WTC11 (cell line): ENCODE results near the gene PDGFRB. TPM values are rescaled to one million over a fixed set of nuclear protein-coding genes. Genes with fewer than 3 reads are reported as not detected.

Experiments
- ATAC-seq: fragments of 200-7000 bp; cut with Tn5 transposase; 2 replicates; pipeline ENCODE4 v1.10.0; 2021; ENCODE audit warnings: mild to moderate bottlenecking, moderate library complexity
- CTCF ChIA-PET: fragments of 300-600 bp; sonication (Branson Sonifier 250); formaldehyde crosslinking; loops from one replicate; lab custom pipeline; 2021; ENCODE audit warnings: antibody characterized with exemption; lab: Charles Lee
- POLR2A ChIA-PET: fragments of 350-600 bp; sonication (Branson Sonifier 250); formaldehyde crosslinking; loops from one replicate; lab custom pipeline; 2021; ENCODE audit warnings: antibody characterized with exemption; lab: Charles Lee
- DNase-seq: peaks from one replicate; pipeline ENCODE4 v3.0.0; 2021; ENCODE audit warnings: low spot score
- H3K27ac Mint-ChIP-seq: 2 replicates; pipeline ENCODE4 v1.8.0; 2021; ENCODE audit warnings: mixed read lengths
- H3K27me3 Mint-ChIP-seq: 2 replicates; pipeline ENCODE4 v1.8.0; 2021; ENCODE audit warnings: low read depth, mild to moderate bottlenecking, moderate library complexity, mixed read lengths
- H3K36me3 Mint-ChIP-seq: 2 replicates; pipeline ENCODE4 v1.8.0; 2021; ENCODE audit warnings: mixed read lengths
- H3K4me1 Mint-ChIP-seq: 2 replicates; pipeline ENCODE4 v1.8.0; 2022; ENCODE audit warnings: mixed read lengths
- H3K4me3 Mint-ChIP-seq: 2 replicates; pipeline ENCODE4 v1.8.0; 2021; ENCODE audit warnings: mild to moderate bottlenecking, moderate library complexity, mixed read lengths
- H3K9me3 Mint-ChIP-seq: 2 replicates; pipeline ENCODE4 v1.8.0; 2021; ENCODE audit warnings: mixed read lengths
- AFF4 ChIP-seq: sonication (generic); formaldehyde crosslinking; IDR thresholded peaks from 2 replicates; pipeline ENCODE4 v1.8.1; 2023; ENCODE audit warnings: mild to moderate bottlenecking, missing genetic modification reagents, borderline replicate concordance
- CREB1 ChIP-seq: sonication (generic); formaldehyde crosslinking; IDR thresholded peaks from 2 replicates; pipeline ENCODE4 v1.8.0; 2023; ENCODE audit warnings: mild to moderate bottlenecking, missing genetic modification reagents
- CREM ChIP-seq: sonication (generic); formaldehyde crosslinking; IDR thresholded peaks from 2 replicates; pipeline ENCODE4 v1.8.1; 2022; ENCODE audit warnings: mild to moderate bottlenecking, missing genetic modification reagents, moderate library complexity
- ESRRA ChIP-seq: sonication (generic); formaldehyde crosslinking; IDR thresholded peaks from 2 replicates; pipeline ENCODE4 v1.8.1; 2022; ENCODE audit warnings: mild to moderate bottlenecking, missing genetic modification reagents, borderline replicate concordance
- FOXP1 ChIP-seq: sonication (generic); formaldehyde crosslinking; IDR thresholded peaks from 2 replicates; pipeline ENCODE4 v1.8.0; 2022; ENCODE audit warnings: missing genetic modification reagents, mild to moderate bottlenecking, moderate library complexity, borderline replicate concordance
- GTF2I ChIP-seq: fragments of 250-450 bp; sonication (Bioruptor Pico); conservative IDR thresholded peaks from 2 replicates; pipeline ENCODE4 v1.4.0; 2021; ENCODE audit warnings: mild to moderate bottlenecking
- IRF2 ChIP-seq: sonication (generic); formaldehyde crosslinking; IDR thresholded peaks from 2 replicates; pipeline ENCODE4 v1.8.0; 2022; ENCODE audit warnings: low read depth, missing genetic modification reagents, borderline replicate concordance
- JUN ChIP-seq: sonication (generic); formaldehyde crosslinking; IDR thresholded peaks from 2 replicates; pipeline ENCODE4 v1.8.0; 2023; ENCODE audit warnings: mild to moderate bottlenecking, missing genetic modification reagents
- KAT7 ChIP-seq: sonication (generic); formaldehyde crosslinking; IDR thresholded peaks from 2 replicates; pipeline ENCODE4 v1.8.1; 2023; ENCODE audit warnings: missing genetic modification reagents, mild to moderate bottlenecking, borderline replicate concordance
- MAX ChIP-seq: sonication (generic); formaldehyde crosslinking; IDR thresholded peaks from 2 replicates; pipeline ENCODE4 v1.8.0; 2022; ENCODE audit warnings: mild to moderate bottlenecking, missing genetic modification reagents
- MLX ChIP-seq: sonication (generic); formaldehyde crosslinking; IDR thresholded peaks from 2 replicates; pipeline ENCODE4 v1.8.1; 2023; ENCODE audit warnings: mild to moderate bottlenecking, missing genetic modification reagents, moderate library complexity
- MXD4 ChIP-seq: fragments of 250-450 bp; sonication (Bioruptor Pico); IDR thresholded peaks from 2 replicates; pipeline ENCODE4 v1.8.0; 2021; ENCODE audit warnings: mild to moderate bottlenecking, moderate library complexity, borderline replicate concordance
- NFE2L1 ChIP-seq: sonication (generic); formaldehyde crosslinking; IDR thresholded peaks from 2 replicates; pipeline ENCODE4 v1.8.1; 2023; ENCODE audit warnings: missing genetic modification reagents
- SOX15 ChIP-seq: fragments of 250-450 bp; sonication (Bioruptor Pico); IDR thresholded peaks from 2 replicates; pipeline ENCODE4 v1.9.0; 2021; ENCODE audit warnings: mild to moderate bottlenecking
- TEAD4 ChIP-seq: sonication (generic); formaldehyde crosslinking; IDR thresholded peaks from 2 replicates; pipeline ENCODE4 v1.8.0; 2022; ENCODE audit warnings: mild to moderate bottlenecking, missing genetic modification reagents
- TP53 ChIP-seq: sonication (generic); formaldehyde crosslinking; IDR thresholded peaks from 2 replicates; pipeline ENCODE4 v1.8.1; 2023; ENCODE audit warnings: mild to moderate bottlenecking, missing genetic modification reagents
- USF2 ChIP-seq: sonication (generic); formaldehyde crosslinking; IDR thresholded peaks from 2 replicates; pipeline ENCODE4 v1.8.1; 2023; ENCODE audit warnings: mild to moderate bottlenecking, missing genetic modification reagents, moderate library complexity
- ZNF232 ChIP-seq: sonication (generic); formaldehyde crosslinking; IDR thresholded peaks from 2 replicates; pipeline ENCODE4 v1.8.0; 2022; ENCODE audit warnings: mild to moderate bottlenecking, missing genetic modification reagents
- ZNF263 ChIP-seq: sonication (generic); formaldehyde crosslinking; IDR thresholded peaks from 2 replicates; pipeline ENCODE4 v1.8.1; 2022; ENCODE audit warnings: low read depth, mild to moderate bottlenecking, moderate library complexity, missing genetic modification reagents
- ZNF317 ChIP-seq: sonication (generic); formaldehyde crosslinking; IDR thresholded peaks from 2 replicates; pipeline ENCODE4 v1.8.1; 2023; ENCODE audit warnings: low read depth, mild to moderate bottlenecking, moderate library complexity, missing genetic modification reagents, borderline replicate concordance
- ZNF396 ChIP-seq: fragments of 250-450 bp; sonication (Bioruptor Pico); IDR thresholded peaks from 2 replicates; pipeline ENCODE4 v1.8.0; 2021; ENCODE audit warnings: mild to moderate bottlenecking, moderate library complexity, borderline replicate concordance
- ZNF416 ChIP-seq: fragments of 250-450 bp; sonication (Bioruptor Pico); IDR thresholded peaks from 2 replicates; pipeline ENCODE4 v1.9.0; 2021; ENCODE audit warnings: mild to moderate bottlenecking, inconsistent platforms
- ZSCAN18 ChIP-seq: fragments of 250-450 bp; sonication (Bioruptor Pico); IDR thresholded peaks from 2 replicates; pipeline ENCODE4 v2.1.2; 2022; ENCODE audit warnings: mild to moderate bottlenecking, moderate library complexity
- total RNA-seq: library from RNA; stranded (reverse); gene quantifications from 3 replicates; pipeline ENCODE4 v1.2.3, GENCODE V29; 2021
- TF ChIP-seq, protein P1 (sequence below): sonication (generic); formaldehyde crosslinking; IDR thresholded peaks from 2 replicates; pipeline ENCODE4 v1.8.1; 2022; ENCODE audit warnings: mild to moderate bottlenecking, moderate library complexity, missing genetic modification reagents
- TF ChIP-seq, protein P2 (sequence below): sonication (generic); formaldehyde crosslinking; IDR thresholded peaks from 2 replicates; pipeline ENCODE4 v1.8.1; 2023; ENCODE audit warnings: mild to moderate bottlenecking, missing genetic modification reagents
- TF ChIP-seq, protein P3 (sequence below): sonication (generic); formaldehyde crosslinking; IDR thresholded peaks from 2 replicates; pipeline ENCODE4 v1.8.0; 2022; ENCODE audit warnings: mild to moderate bottlenecking, missing genetic modification reagents
- TF ChIP-seq, protein P4 (sequence below): fragments of 250-450 bp; sonication (Bioruptor Pico); IDR thresholded peaks from 2 replicates; pipeline ENCODE4 v1.9.0; 2021; ENCODE audit warnings: mild to moderate bottlenecking

Gene PDGFRB
- total RNA-seq, 1 experiment from 2014 or later = 5.1 TPM

GRCh38 chr5:150189728-150190502, 34.3 kb upstream of the PDGFRB start, which contains the start of gene SLC6A7:
SLC6A7 (plus strand) TSS chr5:150190062; CDS start chr5:150190328, 266 bp downstream.
- ChIA-PET CTCF (interaction anchor here (0.9 to 2.2 kb wide), 5 partner anchors 14 to 67 kb away, joined by 3 to 19 read pairs (median 6); partner anchors contain the start of gene CDX1), POLR2A (interaction anchor here (0.6 to 1.1 kb wide), 2 partner anchors 31 to 33 kb away, joined by 3 read pairs; no protein-coding TSS in a partner anchor)
- DNase-seq (no peak), ATAC-seq (peak; percentile 49)
- H3K4me1 Mint-ChIP-seq = peaks cover 24% of the 10 kb centered on the region
- H3K27ac Mint-ChIP-seq = no peak within 1 kb of the TSS
- H3K36me3 Mint-ChIP-seq = no peaks in the 10 kb centered on the region
- H3K4me3 Mint-ChIP-seq = peak within 1 kb of the TSS; percentile 55
- peaks cover 81% of the 10 kb centered on the region for H3K27me3 Mint-ChIP-seq
- no peaks in the 10 kb centered on the region for H3K9me3 Mint-ChIP-seq
- TF ChIP-seq MXD4 (CRISPR knock-in tag) = no peak
- no peak for TF ChIP-seq JUN (CRISPR knock-in tag)
- TF ChIP-seq ZNF396 (CRISPR knock-in tag) = no peak
- TF ChIP-seq, protein P1, sequence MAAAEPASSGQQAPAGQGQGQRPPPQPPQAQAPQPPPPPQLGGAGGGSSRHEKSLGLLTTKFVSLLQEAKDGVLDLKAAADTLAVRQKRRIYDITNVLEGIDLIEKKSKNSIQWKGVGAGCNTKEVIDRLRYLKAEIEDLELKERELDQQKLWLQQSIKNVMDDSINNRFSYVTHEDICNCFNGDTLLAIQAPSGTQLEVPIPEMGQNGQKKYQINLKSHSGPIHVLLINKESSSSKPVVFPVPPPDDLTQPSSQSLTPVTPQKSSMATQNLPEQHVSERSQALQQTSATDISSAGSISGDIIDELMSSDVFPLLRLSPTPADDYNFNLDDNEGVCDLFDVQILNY (CRISPR knock-in tag) = no peak
- TF ChIP-seq FOXP1 (CRISPR knock-in tag) = 0 out of 2 replicates have a peak, but pooled peaks have one; percentile 18
- TF ChIP-seq MLX (CRISPR knock-in tag) = no peak
- no peak for TF ChIP-seq TEAD4
- TF ChIP-seq, protein P2, sequence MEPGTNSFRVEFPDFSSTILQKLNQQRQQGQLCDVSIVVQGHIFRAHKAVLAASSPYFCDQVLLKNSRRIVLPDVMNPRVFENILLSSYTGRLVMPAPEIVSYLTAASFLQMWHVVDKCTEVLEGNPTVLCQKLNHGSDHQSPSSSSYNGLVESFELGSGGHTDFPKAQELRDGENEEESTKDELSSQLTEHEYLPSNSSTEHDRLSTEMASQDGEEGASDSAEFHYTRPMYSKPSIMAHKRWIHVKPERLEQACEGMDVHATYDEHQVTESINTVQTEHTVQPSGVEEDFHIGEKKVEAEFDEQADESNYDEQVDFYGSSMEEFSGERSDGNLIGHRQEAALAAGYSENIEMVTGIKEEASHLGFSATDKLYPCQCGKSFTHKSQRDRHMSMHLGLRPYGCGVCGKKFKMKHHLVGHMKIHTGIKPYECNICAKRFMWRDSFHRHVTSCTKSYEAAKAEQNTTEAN (CRISPR knock-in tag) = no peak
- TF ChIP-seq AFF4 (CRISPR knock-in tag) = no peak
- TF ChIP-seq MAX (CRISPR knock-in tag) = 0 out of 2 replicates have a peak, but pooled peaks have one; percentile 21
- TF ChIP-seq GTF2I = no peak
- no peak for TF ChIP-seq CREM (CRISPR knock-in tag)
- no peak for TF ChIP-seq ZNF416 (CRISPR knock-in tag)
- TF ChIP-seq ZNF317 (CRISPR knock-in tag) = no peak
- 0 out of 2 replicates have a peak, but pooled peaks have one; percentile 43 for TF ChIP-seq KAT7 (CRISPR knock-in tag)
- no peak for TF ChIP-seq ZNF263 (CRISPR knock-in tag)
- TF ChIP-seq, protein P3, sequence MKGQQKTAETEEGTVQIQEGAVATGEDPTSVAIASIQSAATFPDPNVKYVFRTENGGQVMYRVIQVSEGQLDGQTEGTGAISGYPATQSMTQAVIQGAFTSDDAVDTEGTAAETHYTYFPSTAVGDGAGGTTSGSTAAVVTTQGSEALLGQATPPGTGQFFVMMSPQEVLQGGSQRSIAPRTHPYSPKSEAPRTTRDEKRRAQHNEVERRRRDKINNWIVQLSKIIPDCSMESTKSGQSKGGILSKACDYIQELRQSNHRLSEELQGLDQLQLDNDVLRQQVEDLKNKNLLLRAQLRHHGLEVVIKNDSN (CRISPR knock-in tag) = no peak
- TF ChIP-seq ZNF232 (CRISPR knock-in tag) = no peak
- TF ChIP-seq, protein P4, sequence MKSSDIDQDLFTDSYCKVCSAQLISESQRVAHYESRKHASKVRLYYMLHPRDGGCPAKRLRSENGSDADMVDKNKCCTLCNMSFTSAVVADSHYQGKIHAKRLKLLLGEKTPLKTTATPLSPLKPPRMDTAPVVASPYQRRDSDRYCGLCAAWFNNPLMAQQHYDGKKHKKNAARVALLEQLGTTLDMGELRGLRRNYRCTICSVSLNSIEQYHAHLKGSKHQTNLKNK (CRISPR knock-in tag) = no peak
- TF ChIP-seq ZSCAN18 = no peak
- TF ChIP-seq CREB1 (CRISPR knock-in tag) = no peak
- TF ChIP-seq USF2 = no peak
- no peak for TF ChIP-seq NFE2L1
- TF ChIP-seq IRF2 (CRISPR knock-in tag) = no peak
- peak; percentile 73; the same call in 1 of the 2 replicates for TF ChIP-seq TP53 (CRISPR knock-in tag)
- TF ChIP-seq ESRRA (CRISPR knock-in tag) = 0 out of 2 replicates have a peak, but pooled peaks have one; percentile 54
- no peak for TF ChIP-seq SOX15 (CRISPR knock-in tag)
